HG02763 (cell line): ENCODE results near the gene TNP2.

Experiments
- ATAC-seq: cut with Tn5 transposase; IDR thresholded peaks from one replicate; pipeline ENCODE4 v1.9.1; 2021; ENCODE audit warnings: mild to moderate bottlenecking, moderate library complexity; ENCODE audit not compliant: unreplicated experiment

The TNP2 gene

DNA sequence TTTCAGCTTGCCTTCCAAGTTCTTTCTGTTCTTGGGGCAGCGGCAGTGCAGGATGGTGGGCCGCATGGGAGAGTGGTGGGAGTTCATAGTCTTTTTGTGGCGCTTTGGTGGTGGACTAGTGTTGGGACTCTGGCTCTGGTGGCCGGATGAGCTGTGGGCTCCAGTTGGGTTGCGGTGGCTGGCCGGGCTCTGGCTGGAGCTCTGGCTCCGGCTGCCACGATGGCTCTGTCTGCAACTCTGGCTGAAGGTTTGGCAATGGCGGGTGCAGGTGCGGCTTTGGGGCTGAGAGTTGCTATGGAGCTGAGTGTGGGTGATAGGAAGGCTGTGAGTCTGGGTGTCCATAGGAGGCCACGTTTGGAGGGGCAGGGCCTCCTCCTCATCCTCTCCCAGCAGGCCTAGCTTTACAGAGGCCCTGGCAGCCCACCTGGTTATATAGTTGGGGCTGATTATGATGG is at the start of gene TNP2:
Gene TNP2 (minus strand): TSS at position 405 of the 455 bp plus-strand sequence. CDS start 63 bp downstream, at position 342.
- ATAC-seq = no peak

DNA sequence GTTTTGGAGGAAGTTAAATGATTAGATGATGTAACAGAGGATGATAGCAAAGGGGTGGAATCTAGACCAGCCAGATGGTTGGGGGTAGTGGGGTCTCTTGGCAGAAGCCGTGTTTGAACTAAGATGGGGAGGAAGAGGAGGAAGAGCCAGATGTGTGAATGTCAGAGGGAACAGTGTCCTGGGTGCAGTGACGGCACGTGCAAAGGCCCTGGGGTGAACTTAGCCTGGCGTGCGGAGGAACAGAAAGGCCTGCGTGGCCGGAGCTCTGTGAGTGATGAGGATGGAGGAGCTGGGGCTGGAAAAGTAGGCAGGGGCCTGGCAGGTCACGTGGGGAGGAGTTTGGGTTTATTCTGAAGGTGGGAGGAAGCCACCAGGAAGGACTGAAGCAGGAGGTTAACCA is 49.7 kb upstream of the TNP2 start:
- no peak for ATAC-seq

DNA sequence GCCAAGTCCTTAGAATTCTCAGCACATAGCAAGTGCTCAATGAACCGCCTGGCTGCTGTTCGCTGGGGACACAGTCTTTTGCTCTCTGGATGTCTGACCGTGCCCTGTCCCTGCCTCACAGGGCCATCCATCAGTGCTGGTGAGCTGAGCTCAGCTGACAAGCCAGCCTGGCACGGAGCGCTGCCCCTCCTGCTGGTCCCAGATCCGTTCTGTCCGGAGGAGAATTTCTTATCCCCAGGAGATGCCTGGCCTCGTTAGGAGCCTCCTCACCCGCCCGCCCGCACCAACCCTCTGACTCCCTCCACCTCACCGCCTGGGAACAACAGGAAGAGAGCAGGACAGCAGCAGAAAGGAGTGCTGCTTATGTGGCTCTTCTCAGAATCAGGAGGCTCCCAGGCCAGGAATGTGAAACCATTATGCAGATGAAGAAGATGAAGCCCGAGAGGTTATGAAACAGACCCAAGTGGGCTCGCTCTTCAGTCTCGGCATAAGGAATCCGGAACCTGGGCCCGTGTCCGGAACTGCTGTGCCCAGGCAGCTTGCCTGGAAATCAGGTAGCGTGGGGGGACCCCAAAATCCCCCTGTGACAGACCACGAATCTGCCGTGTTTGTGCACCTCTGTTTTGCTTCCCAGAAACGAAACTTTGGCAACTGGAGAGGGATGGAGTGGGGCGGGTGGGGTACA is 47.3 kb upstream of the TNP2 start:
- no peak for ATAC-seq

DNA sequence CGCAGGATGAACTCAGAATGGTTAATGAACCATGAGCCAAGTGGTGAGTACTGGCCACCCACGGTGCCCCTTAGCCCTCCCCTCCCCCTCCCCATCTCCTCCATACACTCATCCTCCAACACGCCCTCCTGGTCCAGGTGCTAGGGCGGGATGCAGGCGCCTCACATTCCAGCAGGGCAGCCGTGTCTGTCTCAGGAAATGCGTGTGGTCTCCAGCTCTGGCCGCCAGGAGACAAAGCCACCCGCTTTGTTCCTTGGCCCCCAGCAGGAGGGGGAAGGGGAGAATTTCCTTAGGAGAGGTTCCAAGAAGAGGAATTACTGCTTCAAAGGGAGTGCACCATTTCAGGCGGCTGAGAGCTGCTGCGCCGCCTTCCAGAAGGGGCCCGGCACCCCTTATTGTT is 46.4 kb upstream of the TNP2 start:
- no peak for ATAC-seq

DNA sequence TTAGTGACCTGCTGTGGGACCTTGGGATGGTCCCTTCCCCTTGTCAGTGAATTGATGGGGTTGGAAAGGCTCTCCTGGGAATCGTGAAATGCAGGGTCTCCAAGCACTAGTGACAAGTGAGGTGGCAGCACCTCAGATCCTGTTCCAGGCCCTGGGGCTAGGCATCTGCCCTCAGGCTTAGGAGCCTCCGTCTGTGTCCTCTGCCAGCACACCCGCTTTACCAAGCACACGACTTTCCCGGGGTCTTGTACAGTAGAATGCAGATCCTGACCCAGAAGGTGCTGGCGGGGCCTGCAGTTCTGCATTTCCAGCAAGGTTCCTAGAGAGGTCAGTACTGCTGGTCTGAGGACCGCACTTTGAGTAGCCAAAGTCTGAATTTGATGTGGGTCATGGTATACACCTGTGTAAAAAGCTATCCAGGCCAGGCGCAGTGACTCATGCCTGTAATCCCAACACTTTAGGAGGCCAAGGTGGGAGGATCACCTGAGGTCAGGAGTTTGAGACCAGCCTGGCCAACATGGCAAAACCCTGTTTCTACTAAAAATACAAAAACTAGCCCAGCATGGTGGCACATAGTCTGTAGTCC is 45.3 kb upstream of the TNP2 start:
- ATAC-seq = no peak

DNA sequence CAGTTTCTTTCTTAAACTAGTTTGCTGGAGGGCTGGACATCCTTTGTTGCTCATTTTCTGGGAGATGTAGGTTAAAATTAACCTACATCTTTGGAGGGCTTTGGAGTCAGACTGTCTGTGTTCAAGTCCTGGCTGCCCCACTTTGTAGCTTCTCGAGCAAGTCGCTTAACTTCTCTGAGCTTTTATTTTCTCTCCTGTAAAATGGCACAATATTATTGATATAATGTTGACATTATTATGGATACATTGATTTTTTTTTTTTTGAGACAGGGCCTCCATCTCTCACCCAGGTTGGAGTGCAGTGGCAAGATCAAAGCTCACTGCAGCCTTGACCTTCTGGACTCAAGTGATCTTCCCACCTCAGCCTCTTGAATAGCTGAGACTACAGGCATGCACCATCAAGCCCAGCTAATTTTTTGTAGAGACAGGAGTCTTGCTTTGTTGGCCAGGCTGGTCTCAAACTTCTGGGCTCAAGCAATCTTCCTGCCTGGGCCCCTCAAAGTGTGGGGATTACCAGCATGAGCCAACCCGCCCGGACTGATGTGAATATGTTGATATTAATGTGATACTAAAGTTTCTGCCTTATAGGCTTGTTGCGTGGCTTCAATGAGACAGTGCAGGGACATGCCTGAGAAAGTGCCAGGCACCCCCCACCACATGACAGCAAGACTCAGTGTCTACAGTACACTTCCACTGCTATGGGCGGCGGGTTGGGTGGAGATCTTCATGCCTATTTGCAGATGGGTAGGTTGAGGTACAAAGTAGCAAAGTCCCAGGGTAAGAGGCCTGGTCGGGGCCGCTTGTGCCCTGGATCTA is 44.6 kb upstream of the TNP2 start:
- no peak for ATAC-seq

DNA sequence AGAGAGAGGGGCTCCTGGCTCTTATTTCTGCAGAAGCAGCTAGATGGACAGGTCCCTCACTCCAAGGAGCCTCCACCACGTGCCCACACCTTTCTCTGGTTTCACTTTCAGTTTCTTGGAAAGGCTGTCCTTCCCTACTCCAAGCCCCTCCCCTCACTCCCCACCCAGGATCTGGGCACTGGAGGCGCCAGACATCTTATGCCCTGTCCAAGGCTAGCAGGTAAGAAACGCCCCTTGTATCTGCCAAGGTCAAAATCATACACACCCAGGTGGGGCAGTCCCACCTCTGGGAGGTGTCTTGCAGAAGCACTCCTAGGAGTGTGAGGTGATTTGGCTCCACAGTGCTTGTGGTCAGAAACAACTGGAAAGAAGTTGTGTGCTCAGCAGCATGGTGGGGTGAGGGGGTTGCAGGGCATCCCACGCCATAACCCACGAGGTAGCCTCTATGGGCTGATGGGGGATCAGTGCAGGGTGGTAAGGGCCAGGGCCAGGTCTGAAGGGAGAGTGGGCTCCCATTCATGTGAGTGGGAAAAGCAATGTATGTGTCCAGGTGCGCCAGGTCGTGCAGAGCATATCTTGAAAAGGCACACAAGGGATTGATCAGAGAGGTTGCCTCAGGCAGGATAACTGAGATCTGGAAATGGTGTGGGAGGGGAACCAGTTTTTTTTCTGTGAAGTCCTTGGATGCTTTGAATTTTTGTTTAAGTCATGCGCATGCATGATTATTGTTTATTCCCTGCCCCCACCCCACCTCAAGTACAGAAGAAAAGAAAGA is 43.8 kb upstream of the TNP2 start:
- ATAC-seq = no peak

DNA sequence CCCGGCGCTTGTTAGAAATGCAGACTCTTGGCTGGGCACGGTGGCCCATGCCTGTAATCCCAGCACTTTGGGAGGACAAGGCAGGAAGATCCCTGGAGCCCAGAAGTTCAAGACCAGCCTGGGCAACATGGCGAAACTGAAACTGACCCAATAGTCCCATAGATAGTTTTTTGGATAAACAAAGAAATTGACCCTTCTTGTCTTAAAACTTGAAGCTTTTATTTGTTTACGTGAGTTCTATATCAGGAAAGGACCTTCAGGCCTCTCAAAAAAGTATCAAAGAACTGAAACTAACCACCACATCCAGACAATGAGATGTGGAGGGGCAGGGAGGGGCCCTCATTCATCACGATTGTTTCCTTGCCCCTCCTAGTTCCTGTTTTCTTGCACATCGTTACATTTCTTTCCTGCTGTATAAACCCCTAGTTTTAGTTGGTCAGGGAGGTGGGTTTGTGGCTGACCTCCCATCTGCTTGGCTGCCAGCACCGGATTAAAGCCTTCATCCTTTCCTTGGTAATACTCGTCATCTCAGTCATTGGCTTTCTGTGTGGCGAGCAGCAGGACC is 42.0 kb upstream of the TNP2 start:
- peak; percentile 39 for ATAC-seq

DNA sequence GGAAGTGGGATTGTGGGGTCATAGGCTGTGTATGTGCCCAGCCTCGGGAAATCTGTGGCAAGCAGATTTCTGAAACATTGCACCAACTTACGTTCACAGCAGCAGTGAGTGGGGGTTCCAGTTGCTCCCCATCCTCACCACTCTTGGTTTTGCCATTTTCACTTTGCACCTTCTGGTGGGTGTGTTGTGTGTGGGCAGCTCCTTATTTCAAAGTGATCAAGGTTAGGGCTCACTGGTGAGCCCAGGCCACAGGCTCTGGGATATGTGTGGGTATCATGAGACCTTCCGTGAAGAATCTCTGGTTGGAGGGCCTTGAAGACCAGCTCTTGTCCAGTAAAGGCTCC is 41.5 kb upstream of the TNP2 start:
- no peak for ATAC-seq

DNA sequence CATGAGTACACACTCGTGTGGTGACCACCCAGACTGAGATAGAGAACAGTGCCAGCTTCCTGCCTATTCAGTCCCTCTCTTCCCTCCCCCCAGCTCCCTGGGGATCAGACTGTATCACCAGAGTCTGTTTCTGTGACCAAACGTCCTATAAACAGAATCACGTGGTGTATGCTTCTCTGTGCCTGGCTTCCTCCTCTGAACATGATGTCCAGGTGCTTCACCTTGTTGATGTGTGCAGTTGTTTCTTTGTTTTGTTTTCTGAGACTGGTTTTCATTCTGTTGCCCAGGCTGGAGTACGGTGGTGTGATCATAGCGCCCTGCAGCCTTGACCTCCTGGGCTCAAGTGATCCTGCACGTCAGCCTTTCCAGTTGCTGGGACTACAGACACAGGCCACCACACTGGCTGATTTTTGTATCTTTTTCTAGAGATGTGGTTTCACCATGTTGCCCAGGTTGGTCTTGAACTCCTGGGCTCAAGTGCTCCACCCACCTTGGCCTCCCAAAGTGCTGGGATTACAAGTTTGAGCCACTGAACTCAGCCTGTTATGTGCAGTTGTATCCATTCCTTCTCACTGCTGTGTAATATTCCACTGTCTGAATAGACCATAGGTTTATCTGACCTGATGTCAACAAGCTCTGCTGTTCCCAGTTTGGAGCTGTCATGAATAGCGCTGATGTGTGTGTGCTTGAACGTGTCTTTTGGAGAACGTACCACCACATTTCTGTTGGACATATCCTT is 40.9 kb upstream of the TNP2 start:
- ATAC-seq = peak; percentile 45

DNA sequence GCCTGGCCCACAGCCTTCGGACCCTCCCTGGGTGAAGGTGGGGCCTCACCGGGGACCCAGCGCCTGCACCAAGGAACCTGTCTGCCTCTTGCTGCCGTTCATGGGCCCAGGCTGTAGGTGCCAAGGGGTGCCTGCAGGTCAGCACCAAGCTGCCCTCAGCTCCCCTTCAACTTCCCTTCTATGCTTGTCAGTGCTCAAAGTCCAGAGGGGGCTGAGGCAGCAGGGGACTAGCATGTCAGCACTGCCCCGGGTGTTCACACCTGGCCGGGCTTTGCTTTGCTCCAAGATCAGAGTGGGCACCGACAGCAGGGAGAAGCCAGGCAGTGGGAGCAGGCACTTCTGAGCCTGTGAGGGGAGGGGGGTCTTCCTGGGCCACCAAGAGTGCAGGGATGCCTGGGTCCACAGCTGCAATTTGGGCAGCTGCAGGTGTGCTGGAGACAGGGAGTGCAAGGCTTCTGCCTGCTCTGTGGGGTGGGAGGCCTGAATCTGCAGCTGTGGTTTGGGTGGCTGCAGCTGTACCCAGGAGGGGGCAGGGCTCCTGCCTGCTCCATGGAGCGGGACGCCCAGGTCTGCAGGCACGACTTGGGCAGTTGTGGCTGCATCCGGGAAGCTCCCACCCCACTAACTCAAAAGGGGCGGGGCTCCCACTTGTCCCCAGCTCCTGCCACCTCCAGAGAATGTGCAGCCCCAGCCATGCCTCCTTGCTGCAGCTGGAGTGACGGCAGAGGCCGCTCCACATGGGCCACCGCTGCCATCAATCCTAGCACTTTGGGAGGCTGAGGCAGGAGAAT is 39.6 kb upstream of the TNP2 start:
- no peak for ATAC-seq

DNA sequence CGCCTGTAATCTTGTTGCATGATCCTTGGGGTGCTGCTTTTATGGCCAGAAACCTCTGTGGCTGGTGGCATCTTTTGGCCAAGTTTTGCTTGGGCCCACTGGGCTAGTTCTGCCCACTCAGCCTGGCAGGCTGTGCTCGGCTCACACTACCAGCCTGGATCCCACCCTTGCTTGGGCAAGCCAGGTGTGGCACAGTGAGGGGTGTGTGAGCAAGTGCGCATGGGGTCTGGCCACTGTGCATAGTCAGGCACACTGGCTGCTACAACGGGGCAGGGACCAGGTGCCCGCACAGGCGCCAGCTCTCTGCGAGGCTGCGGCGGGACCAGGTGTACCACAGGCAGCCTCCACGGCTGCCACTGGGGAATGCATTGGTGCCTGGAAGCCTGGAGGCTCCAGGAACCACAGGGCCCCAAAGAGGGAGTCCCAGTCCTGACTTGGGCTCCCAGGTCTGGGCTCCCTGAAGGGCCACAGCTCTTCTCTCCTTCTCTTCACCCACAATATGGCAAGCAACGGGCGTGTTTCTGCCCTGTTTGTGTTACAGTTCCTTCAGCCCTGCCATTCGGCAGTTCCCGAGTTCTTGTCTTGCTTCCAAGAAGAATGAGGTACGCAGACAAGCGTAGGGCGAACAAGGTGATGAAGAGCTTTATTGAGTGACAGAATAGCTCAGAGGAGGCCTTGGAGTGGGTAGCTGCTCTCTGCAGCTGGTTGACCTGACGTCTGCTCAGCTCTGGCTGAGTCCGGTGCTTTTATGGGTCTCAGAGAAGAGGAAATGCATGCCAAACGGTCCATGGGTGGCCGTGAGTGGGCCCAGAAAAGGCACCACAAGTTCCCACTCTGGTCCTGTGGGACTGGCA is 38.7 kb upstream of the TNP2 start:
- ATAC-seq = no peak

DNA sequence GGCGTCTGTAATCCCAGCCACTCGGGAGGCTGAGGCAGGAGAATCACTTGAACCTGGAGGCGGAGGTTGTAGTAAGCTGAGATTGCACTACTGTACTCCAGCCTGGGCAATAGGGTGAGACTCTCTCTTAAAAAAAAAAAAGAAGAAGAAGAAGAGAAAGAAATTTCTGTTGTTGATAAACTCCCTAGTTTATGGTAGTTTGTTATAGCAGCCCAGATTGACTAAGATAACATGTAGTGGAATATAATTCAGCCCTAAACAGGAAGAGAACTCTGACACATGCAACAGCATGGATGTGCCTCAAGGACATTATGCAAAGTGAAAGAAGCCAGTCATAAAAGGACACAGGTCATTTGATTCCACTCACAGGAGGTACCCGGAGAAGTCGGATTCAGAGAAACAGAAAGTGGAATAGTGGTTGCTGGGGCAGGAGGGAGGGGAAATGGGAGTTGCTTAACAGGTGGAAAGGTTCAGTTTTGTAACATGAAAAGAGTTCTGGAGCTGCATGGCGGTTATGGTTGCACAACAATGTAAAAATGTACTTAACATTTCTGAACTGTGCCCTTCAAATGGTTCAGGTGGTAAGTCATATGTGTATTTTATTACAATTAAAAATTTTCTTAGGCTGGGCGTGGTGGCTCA is 38.0 kb upstream of the TNP2 start:
- ATAC-seq = no peak

DNA sequence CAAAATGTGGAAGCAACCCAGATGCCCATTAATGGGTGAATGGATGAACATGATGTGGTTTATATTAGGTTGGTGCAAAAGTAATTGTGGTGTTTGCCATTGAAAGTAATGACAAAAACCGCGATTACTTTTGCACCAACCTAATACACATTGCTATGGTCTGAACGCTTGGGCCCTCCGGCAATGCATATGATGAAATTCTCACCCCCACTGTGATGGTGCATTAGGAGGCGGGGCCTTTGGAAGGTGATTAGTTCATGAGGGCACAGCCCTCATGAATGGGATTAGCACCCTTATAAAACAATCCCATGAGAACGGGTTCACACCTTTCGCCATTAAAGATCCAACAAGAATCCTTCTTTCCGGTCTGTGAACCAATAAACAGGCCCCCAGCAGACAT is 37.3 kb upstream of the TNP2 start:
- no peak for ATAC-seq

DNA sequence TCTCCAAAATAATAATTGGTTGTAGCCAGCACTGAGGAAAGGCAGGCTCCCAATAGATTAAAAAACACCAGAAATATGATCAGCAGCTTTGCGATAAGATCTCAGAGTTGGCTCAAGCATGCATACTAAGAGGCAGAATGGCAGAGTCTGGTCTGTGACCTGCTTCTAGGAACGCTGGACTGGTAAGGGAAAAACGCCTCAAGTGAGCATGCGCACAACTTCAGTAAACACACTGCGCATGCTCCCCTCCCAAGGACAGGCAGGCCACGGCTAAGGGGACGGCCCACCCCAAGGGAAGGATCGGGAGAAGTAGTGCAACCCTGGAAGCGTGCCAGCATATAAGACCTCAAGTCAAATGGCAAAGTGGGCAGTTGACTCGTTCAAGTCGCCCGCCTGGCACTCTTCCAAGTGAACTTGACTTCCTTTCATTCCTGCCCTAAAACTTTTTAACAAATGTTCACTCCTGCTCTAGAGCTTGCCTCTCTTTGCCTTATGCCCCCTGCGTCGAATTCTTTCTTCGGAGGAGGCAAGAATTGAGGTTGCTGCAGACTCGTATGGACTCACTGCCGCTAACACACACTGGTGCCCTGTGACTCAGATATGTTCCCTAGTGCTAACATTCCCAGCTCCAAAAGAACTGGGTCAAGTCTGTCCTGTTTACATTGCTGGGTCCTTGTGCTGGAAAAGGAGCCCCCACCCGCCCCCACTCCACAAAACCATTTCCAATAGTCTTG is 34.4 kb upstream of the TNP2 start:
- ATAC-seq = no peak

DNA sequence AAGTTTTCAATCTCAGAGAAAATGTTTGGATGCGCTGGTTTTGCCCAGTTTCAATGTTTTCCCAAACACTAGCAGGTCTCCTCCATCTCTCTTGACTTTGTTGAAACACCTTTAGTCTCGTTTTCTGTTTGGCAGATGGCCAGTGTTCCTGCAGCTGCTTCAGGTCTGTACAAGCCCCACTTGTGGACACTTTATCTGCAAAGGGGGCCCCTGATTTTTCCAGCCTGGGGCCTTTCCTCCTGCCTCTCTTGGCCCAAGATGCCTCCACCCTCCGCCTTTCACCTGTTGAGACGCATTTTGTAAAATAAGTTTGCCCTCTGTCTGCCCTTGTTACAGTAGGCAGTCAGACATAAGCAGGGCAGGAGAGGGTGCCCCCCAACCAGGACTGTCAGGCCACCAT is 33.9 kb upstream of the TNP2 start:
- ATAC-seq = no peak
